WTC11 (cell line): ENCODE data around the gene NUP93. TPM values are rescaled to one million over a fixed set of nuclear protein-coding genes. Genes with fewer than 3 reads are reported as not detected.
A peak's percentile ranks its signal among the peaks of the same experiment; 100 is the strongest.

Source experiments
- ATAC-seq: fragments of 200-7000 bp; cut with Tn5 transposase; 2 replicates; pipeline ENCODE4 v1.10.0; 2021; ENCODE audit warnings: mild to moderate bottlenecking, moderate library complexity
- CTCF ChIA-PET: fragments of 300-600 bp; sonication (Branson Sonifier 250); formaldehyde crosslinking; loops from one replicate; lab custom pipeline; 2021; ENCODE audit warnings: antibody characterized with exemption; lab: Charles Lee
- POLR2A ChIA-PET: fragments of 350-600 bp; sonication (Branson Sonifier 250); formaldehyde crosslinking; loops from one replicate; lab custom pipeline; 2021; ENCODE audit warnings: antibody characterized with exemption; lab: Charles Lee
- DNase-seq: peaks from one replicate; pipeline ENCODE4 v3.0.0; 2021; ENCODE audit warnings: low spot score
- H3K27ac Mint-ChIP-seq: 2 replicates; pipeline ENCODE4 v1.8.0; 2021; ENCODE audit warnings: mixed read lengths
- H3K27me3 Mint-ChIP-seq: 2 replicates; pipeline ENCODE4 v1.8.0; 2021; ENCODE audit warnings: low read depth, mild to moderate bottlenecking, moderate library complexity, mixed read lengths
- H3K36me3 Mint-ChIP-seq: 2 replicates; pipeline ENCODE4 v1.8.0; 2021; ENCODE audit warnings: mixed read lengths
- H3K4me1 Mint-ChIP-seq: 2 replicates; pipeline ENCODE4 v1.8.0; 2022; ENCODE audit warnings: mixed read lengths
- H3K4me3 Mint-ChIP-seq: 2 replicates; pipeline ENCODE4 v1.8.0; 2021; ENCODE audit warnings: mild to moderate bottlenecking, moderate library complexity, mixed read lengths
- H3K9me3 Mint-ChIP-seq: 2 replicates; pipeline ENCODE4 v1.8.0; 2021; ENCODE audit warnings: mixed read lengths
- ATF1 ChIP-seq: sonication (generic); formaldehyde crosslinking; IDR thresholded peaks from 2 replicates; pipeline ENCODE4 v1.8.1; 2023; ENCODE audit warnings: mild to moderate bottlenecking, moderate library complexity, missing genetic modification reagents
- CREB1 ChIP-seq: sonication (generic); formaldehyde crosslinking; IDR thresholded peaks from 2 replicates; pipeline ENCODE4 v1.8.0; 2023; ENCODE audit warnings: mild to moderate bottlenecking, missing genetic modification reagents
- E2F1 ChIP-seq: sonication (generic); formaldehyde crosslinking; IDR thresholded peaks from 2 replicates; pipeline ENCODE4 v1.8.0; 2022; ENCODE audit warnings: mild to moderate bottlenecking, missing genetic modification reagents
- EMX1 ChIP-seq: fragments of 250-450 bp; sonication (Bioruptor Pico); IDR thresholded peaks from 2 replicates; pipeline ENCODE4 v1.8.0; 2021; ENCODE audit warnings: mild to moderate bottlenecking
- ZNF232 ChIP-seq: sonication (generic); formaldehyde crosslinking; IDR thresholded peaks from 2 replicates; pipeline ENCODE4 v1.8.0; 2022; ENCODE audit warnings: mild to moderate bottlenecking, missing genetic modification reagents
- ZNF416 ChIP-seq: fragments of 250-450 bp; sonication (Bioruptor Pico); IDR thresholded peaks from 2 replicates; pipeline ENCODE4 v1.9.0; 2021; ENCODE audit warnings: mild to moderate bottlenecking, inconsistent platforms
- ZNF423 ChIP-seq: fragments of 250-450 bp; sonication (Bioruptor Pico); IDR thresholded peaks from 2 replicates; pipeline ENCODE4 v2.1.2; 2022; ENCODE audit warnings: mild to moderate bottlenecking, moderate library complexity
- total RNA-seq: library from RNA; stranded (reverse); gene quantifications from 3 replicates; pipeline ENCODE4 v1.2.3, GENCODE V29; 2021
- TF ChIP-seq, protein P1 (sequence below): sonication (generic); formaldehyde crosslinking; IDR thresholded peaks from 2 replicates; pipeline ENCODE4 v1.8.0; 2022; ENCODE audit warnings: mild to moderate bottlenecking, missing genetic modification reagents
- TF ChIP-seq, protein P2 (sequence below): sonication (generic); formaldehyde crosslinking; IDR thresholded peaks from 2 replicates; pipeline ENCODE4 v1.8.0; 2022; ENCODE audit warnings: mild to moderate bottlenecking, missing genetic modification reagents
- TF ChIP-seq, protein P3 (sequence below): fragments of 250-450 bp; sonication (Bioruptor Pico); IDR thresholded peaks from 2 replicates; pipeline ENCODE4 v2.1.2; 2022; ENCODE audit warnings: mild to moderate bottlenecking, moderate library complexity
- TF ChIP-seq, protein P4 (sequence below): sonication (generic); formaldehyde crosslinking; IDR thresholded peaks from 2 replicates; pipeline ENCODE4 v1.8.0; 2023; ENCODE audit warnings: missing genetic modification reagents, mild to moderate bottlenecking, borderline replicate concordance

The NUP93 gene
- total RNA-seq, 1 experiment from 2014 or later = 185 TPM

DNA sequence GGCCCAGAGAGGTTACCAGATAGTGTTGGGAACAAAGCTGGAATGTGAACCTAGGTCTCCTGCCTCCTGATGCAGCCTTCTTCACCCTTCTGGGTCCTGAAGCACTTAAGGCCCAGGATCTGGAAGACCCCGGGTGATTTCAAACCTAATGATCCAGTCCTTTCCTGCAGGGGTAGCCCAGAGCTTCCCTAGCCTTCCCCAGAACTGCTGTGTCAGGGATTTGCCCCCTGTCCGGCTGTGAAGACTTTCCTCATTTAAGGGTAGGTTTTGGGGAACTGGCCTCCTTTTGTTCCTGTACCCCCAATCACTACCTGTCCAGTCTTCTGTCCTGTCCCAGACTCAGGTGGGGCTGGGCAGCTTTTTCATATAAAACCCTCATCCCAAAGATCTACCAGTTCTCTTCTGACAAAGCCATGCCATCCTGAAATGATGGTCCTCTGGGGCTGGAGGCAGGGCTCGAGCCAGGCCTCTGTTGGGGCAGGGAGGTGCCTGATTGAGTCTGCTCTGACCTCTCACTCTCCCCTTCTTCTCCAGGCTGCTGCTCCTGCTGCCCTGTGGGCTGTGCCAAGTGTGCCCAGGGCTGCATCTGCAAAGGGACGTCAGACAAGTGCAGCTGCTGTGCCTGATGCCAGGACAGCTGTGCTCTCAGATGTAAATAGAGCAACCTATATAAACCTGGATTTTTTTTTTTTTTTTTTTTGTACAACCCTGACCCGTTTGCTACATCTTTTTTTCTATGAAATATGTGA lies 46.3 kb upstream of the NUP93 start:
- H3K4me3 Mint-ChIP-seq = peak overlapping the region; percentile 88
- peaks cover 17% of the 10 kb centered on the region for H3K27me3 Mint-ChIP-seq
- H3K4me1 Mint-ChIP-seq = peaks cover 36% of the 10 kb centered on the region
- POLR2A ChIA-PET = interaction anchor here (1.3 to 4.4 kb wide), 7 partner anchors 7 to 75 kb away, joined by 3 to 44 read pairs (median 7); partner anchors contain the start of genes MT1E, MT1G, MT1H and MT2A
- no peak overlapping the region; the same call in 1 of the 2 replicates for H3K27ac Mint-ChIP-seq
- no peak for DNase-seq
- TF ChIP-seq ZNF416 (CRISPR knock-in tag) = peak; percentile 18; the same call in 1 of the 2 replicates
- TF ChIP-seq ZNF232 (CRISPR knock-in tag) = no peak
- TF ChIP-seq, all 79 proteins: peak for 1
- CTCF ChIA-PET = interaction anchor here (0.5 to 2.5 kb wide), 6 partner anchors 10 to 83 kb away, joined by 3 to 26 read pairs (median 4); no protein-coding TSS in a partner anchor
- ATAC-seq = peak; percentile 6; the same call in 1 of the 2 replicates
- H3K36me3 Mint-ChIP-seq = peaks cover 30% of the 10 kb centered on the region
- H3K9me3 Mint-ChIP-seq = peaks cover 11% of the 10 kb centered on the region

DNA sequence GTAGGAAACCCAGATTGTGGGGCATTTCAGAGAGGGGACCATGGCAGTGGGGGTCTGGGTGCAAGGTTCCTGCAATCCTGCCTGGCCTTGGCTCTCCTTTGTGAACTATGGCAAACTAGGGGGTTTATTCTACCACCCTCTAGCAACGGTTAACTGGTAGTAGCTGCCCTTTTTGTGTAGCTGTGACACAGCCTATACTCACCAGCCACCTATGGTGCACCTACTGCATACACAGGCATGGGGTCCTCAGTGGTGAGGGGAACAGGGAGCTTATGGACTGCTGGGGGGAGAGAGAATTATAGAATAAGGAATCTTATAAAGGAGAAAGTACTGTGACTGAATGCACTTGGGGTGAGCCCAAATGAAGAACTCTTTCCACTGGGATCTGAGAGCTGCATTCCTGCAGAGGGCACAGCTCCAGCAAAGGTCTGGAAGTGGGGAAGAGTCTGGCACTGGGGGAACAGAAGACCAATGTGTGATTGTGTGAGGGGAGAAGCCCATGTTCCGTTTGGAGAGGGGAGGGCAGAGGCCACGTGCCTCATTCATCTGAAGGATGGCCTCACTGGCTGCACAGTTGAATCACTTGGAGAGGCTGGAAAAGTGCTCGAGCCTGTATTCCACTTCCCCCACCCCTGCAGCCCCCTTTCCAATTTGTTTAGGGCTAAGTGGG lies 45.5 kb upstream of the NUP93 start:
- TF ChIP-seq ATF1 (CRISPR knock-in tag) (no peak), ZNF423 (CRISPR knock-in tag) (no peak), EMX1 (peak; percentile 57; the same call in 1 of the 2 replicates), E2F1 (CRISPR knock-in tag) (no peak), CREB1 (no peak), ZNF416 (CRISPR knock-in tag) (peak; percentile 56; the same call in 1 of the 2 replicates), ZNF232 (CRISPR knock-in tag) (no peak)
- TF ChIP-seq, protein P1, sequence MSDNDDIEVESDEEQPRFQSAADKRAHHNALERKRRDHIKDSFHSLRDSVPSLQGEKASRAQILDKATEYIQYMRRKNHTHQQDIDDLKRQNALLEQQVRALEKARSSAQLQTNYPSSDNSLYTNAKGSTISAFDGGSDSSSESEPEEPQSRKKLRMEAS = no peak
- TF ChIP-seq, protein P2, sequence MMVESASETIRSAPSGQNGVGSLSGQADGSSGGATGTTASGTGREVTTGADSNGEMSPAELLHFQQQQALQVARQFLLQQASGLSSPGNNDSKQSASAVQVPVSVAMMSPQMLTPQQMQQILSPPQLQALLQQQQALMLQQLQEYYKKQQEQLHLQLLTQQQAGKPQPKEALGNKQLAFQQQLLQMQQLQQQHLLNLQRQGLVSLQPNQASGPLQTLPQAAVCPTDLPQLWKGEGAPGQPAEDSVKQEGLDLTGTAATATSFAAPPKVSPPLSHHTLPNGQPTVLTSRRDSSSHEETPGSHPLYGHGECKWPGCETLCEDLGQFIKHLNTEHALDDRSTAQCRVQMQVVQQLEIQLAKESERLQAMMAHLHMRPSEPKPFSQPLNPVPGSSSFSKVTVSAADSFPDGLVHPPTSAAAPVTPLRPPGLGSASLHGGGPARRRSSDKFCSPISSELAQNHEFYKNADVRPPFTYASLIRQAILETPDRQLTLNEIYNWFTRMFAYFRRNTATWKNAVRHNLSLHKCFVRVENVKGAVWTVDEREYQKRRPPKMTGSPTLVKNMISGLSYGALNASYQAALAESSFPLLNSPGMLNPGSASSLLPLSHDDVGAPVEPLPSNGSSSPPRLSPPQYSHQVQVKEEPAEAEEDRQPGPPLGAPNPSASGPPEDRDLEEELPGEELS (CRISPR knock-in tag) = no peak
- TF ChIP-seq, protein P3, sequence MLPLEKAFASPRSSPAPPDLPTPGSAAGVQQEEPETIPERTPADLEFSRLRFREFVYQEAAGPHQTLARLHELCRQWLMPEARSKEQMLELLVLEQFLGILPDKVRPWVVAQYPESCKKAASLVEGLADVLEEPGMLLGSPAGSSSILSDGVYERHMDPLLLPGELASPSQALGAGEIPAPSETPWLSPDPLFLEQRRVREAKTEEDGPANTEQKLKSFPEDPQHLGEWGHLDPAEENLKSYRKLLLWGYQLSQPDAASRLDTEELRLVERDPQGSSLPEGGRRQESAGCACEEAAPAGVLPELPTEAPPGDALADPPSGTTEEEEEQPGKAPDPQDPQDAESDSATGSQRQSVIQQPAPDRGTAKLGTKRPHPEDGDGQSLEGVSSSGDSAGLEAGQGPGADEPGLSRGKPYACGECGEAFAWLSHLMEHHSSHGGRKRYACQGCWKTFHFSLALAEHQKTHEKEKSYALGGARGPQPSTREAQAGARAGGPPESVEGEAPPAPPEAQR (CRISPR knock-in tag) = no peak
- TF ChIP-seq, protein P4, sequence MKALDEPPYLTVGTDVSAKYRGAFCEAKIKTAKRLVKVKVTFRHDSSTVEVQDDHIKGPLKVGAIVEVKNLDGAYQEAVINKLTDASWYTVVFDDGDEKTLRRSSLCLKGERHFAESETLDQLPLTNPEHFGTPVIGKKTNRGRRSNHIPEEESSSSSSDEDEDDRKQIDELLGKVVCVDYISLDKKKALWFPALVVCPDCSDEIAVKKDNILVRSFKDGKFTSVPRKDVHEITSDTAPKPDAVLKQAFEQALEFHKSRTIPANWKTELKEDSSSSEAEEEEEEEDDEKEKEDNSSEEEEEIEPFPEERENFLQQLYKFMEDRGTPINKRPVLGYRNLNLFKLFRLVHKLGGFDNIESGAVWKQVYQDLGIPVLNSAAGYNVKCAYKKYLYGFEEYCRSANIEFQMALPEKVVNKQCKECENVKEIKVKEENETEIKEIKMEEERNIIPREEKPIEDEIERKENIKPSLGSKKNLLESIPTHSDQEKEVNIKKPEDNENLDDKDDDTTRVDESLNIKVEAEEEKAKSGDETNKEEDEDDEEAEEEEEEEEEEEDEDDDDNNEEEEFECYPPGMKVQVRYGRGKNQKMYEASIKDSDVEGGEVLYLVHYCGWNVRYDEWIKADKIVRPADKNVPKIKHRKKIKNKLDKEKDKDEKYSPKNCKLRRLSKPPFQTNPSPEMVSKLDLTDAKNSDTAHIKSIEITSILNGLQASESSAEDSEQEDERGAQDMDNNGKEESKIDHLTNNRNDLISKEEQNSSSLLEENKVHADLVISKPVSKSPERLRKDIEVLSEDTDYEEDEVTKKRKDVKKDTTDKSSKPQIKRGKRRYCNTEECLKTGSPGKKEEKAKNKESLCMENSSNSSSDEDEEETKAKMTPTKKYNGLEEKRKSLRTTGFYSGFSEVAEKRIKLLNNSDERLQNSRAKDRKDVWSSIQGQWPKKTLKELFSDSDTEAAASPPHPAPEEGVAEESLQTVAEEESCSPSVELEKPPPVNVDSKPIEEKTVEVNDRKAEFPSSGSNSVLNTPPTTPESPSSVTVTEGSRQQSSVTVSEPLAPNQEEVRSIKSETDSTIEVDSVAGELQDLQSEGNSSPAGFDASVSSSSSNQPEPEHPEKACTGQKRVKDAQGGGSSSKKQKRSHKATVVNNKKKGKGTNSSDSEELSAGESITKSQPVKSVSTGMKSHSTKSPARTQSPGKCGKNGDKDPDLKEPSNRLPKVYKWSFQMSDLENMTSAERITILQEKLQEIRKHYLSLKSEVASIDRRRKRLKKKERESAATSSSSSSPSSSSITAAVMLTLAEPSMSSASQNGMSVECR (CRISPR knock-in tag) = no peak
- Mint-ChIP-seq H3K36me3 (peaks cover 30% of the 10 kb centered on the region), H3K27ac (0 out of 2 replicates have a peak overlapping the region, but pooled peaks have one; percentile 81), H3K9me3 (peaks cover 11% of the 10 kb centered on the region), H3K4me1 (peaks cover 31% of the 10 kb centered on the region), H3K4me3 (peak overlapping the region; percentile 88), H3K27me3 (peaks cover 17% of the 10 kb centered on the region)
- POLR2A ChIA-PET = interaction anchor here (1.3 to 4.4 kb wide), 3 partner anchors 8 to 59 kb away, joined by 3 to 44 read pairs (median 14); partner anchors contain the start of genes MT1E, MT1G and MT1H
- DNase-seq = no peak
- ATAC-seq = no peak
- CTCF ChIA-PET = interaction anchor here (1.0 to 1.5 kb wide), 2 partner anchors 11 to 17 kb away, joined by 3 to 4 read pairs; no protein-coding TSS in a partner anchor
